HTERT RPE-1 (cell line): ENCODE measurements around the gene NOTCH2.
"Not testable (repeated sequence)": the region's sequence is repeated elsewhere in the genome, so short reads cannot be mapped to it uniquely, and the experiment has no call there.

Experiments
- in situ Hi-C: fragments of 300-500 bp; cut with MboI; formaldehyde crosslinking; loops from 4 replicates; pipeline ENCODE4 v1.14.3; 2020; ENCODE audit warnings: low sequenced_read_pairs

NOTCH2 gene

GRCh38 chr1:119975582-119976254 is 93.7 kb downstream of the NOTCH2 start:
- in situ Hi-C loops, result not testable (repeated sequence)

DNA sequence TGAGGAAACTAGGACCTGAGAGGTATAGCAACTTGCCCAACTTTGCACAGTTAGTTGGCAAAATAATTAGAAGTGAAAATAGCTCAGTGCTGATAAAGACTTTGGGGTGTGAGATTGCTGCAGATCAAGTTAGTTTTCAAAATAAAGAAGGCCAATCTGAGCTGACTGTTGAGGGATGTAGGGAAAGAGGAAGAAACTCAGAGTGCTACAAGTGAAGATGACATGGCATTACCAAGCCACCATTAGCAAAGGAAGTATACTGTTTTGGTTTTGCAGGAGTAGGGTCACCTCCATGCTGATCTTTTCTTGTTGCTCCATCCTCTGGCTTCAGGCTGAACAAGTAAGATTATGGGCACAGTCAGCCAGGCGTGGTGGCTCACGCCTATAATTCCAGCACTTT is 94.5 kb downstream of the NOTCH2 start:
- in situ Hi-C loops, result no loop called here

- in situ Hi-C loops, result no loop called here
These were observed 95.4 kb downstream of the NOTCH2 start for GRCh38 chr1:119974013-119974412.

GRCh38 chr1:119971710-119972570 is 97.5 kb downstream of the NOTCH2 start:
- in situ Hi-C loops, result no loop called here

GRCh38 chr1:119968601-119969000 is 100.9 kb downstream of the NOTCH2 start:
- in situ Hi-C loops, result no loop called here

GRCh38 chr1:119968068-119968492 is 101.4 kb downstream of the NOTCH2 start:
- in situ Hi-C loops, result no loop called here

DNA sequence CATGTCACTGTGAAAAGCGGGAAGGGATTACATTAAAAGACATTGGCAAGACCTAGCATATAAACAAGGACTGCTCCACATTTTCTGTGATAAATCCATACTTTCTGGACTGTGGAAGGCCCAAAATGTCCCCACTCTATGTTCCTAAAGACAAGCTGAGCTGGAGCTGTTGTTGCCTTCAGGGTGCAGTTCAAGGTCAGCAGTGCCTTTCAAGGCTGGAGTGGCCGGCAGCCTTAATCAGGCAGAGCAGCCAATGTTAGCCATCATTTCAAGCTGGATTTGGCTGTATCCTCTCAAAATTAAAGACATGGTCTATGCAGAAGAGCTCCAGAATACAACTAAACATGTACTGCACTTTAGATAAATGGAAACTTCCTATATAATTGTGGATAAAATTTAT is 102.8 kb downstream of the NOTCH2 start:
- in situ Hi-C loops, result no loop called here

DNA sequence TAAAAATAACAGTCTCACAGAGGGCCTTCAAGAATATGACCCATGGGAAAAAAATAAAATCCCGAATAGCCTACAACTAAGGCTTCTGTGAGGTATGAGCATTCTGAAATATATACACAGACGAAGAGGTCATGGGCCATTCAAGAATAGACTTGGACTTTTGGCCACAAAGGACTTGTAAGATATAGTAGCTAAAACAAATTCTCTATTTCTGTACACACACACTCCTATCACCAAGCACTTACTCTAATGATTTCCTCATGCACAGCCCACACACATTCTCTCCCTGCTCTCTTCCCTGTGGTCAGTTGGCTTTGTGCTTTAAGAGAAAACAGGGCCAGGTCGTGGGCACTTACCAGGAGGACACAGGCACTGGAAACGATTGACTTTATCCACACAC is 103.4 kb downstream of the NOTCH2 start:
- in situ Hi-C loops, result no loop called here

DNA sequence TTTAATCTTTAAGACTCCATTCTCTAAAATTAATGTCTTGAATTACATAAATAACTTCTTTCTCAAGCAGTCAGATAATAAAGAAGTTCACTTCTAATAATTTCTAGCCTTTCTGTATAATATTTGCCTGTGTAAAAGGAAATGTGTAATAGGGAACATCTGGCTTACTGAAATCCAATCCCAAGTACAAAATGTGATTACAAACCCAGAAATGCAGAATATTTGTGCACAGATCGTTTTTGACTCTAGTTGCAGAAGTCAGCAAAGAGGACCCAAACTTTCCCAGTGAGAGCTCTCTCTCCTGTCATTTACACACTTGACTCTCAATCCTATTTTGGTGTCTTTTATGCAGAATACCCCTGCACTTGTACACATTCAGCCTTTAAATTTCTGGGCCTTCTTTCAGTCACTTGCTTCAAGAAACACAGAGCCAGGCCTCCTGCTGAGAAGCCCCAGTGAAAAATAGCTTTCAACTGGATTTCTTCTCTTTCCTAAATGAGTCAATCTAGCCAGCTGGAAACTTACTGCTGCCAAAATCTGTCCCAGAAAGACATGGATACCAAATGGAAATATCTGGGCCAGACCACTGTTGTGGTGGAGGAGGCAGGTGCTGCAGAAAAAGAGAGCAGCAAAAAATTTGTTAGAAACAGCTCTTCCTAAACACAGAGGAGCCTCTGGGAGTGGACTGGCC is 104.6 kb downstream of the NOTCH2 start:
- in situ Hi-C loops, result no loop called here

- in situ Hi-C loops, result no loop called here
These were observed 107.0 kb downstream of the NOTCH2 start for GRCh38 chr1:119962296-119962968.

DNA sequence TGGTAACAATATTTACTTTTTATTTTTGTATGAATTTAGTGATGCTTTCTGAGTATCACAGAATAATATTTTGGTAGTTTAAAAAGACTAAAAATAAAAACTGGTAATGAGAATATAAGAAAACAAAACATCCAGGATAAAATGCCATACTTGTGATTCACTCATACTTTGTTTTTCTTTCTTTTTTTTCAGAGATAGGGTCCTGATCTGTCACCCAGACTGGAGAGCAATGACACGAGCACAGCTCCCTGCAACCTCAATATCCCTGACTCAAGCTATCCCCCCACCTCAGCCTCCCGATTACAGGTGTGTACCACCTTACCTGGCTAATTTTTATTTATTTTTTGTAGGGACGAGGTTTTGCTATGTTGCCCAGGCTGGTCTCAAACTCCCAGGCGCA is 109.0 kb downstream of the NOTCH2 start:
- in situ Hi-C loops, result no loop called here

GRCh38 chr1:119959268-119960220 is 109.9 kb downstream of the NOTCH2 start:
- in situ Hi-C loops, result no loop called here

- in situ Hi-C loops, result no loop called here
These were observed 111.2 kb downstream of the NOTCH2 start for GRCh38 chr1:119958223-119958622.

- in situ Hi-C loops, result no loop called here
These were observed 113.2 kb downstream of the NOTCH2 start for GRCh38 chr1:119956306-119956705.

DNA sequence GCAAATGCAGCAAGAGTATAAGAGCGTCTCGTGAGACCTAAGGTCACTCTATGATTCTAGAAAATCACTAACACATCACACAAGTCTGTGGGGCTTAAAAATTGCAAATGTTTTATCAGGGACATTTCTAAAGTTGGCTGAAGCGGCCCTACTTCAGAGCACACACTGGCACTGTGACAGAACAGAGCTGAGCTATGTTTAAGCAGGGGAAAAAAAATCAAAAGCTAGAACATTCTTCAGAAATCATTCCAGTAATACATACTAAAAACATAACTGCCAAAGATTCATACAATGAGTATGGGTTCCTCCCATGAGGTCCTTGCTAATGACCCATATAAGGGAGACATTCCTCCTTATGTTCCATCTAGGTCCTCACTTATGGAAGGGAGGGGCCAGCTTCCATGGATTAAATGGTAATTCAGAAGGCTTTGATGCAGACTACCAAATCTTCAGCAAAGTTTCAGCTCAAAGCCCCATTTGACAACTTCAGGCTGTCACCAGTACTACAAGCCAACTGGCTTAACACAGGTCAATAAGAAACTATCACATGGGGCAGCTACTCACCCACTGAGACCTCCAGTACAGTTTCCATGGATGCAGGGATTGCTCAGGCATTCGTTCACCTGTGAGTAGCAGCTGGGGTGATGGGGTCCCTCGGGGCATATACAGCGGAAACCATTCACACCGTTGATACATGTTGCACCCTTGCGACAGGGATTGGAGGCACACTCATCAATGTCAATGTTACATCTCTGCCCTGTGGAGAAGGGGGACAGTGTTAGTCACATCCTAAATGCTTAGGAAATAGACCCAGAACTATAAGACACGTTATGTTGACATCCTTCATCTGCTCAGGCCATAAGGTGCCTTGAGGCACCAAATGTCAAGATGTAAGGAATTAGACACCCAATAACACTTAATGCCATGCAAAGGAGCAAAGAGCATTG is 114.7 kb downstream of the NOTCH2 start:
- in situ Hi-C loops, result no loop called here

- in situ Hi-C loops, result no loop called here
These were observed 116.0 kb downstream of the NOTCH2 start for GRCh38 chr1:119953266-119953998.

DNA sequence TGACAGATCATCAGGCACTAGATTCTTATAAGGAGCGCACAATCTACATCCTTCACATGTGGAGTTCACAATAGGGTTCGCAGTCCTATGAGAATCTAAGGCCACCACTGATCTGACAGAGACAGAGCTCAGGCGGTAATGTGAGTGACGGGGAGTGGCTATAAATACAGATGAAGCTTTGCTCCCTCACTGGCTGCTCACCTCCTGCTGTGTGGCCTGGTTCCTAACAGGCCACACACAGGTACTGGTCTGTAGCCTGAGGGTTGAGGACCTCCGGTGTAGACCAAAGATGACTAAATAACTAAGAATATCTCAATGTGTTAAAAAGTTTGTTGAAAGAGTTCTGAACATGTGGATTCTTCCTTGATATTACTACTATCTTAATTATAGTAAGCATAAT is 117.0 kb downstream of the NOTCH2 start:
- in situ Hi-C loops, result no loop called here
